Uterus (tissue), 4 donors: ENCODE data around the gene EIPR1. TPM values are rescaled to one million over a fixed set of nuclear protein-coding genes. Genes with fewer than 3 reads are reported as not detected.

ENCODE experiments used
- DNase-seq, 2 donors: peaks; one replicate each; pipeline ENCODE4 v3.0.0-alpha.2; 2019 to 2020
- H3K27ac ChIP-seq, 2 donors: fragments of 200-600 bp; sonication (generic); 1 replicate in 1 of 2; 2 replicates in 1 of 2; pipeline ENCODE4 v1.5.1; 2016 to 2018
- H3K27me3 ChIP-seq, 2 donors: fragments of 200-600 bp; sonication (generic); one replicate each; pipeline ENCODE4 v1.5.1; 2018 to 2019; ENCODE audit warnings: control low read depth in 1 of 2
- H3K36me3 ChIP-seq, 2 donors: fragments of 200-600 bp; sonication (generic); one replicate each; pipeline ENCODE4 v1.5.1; 2019; ENCODE audit warnings: control low read depth in 1 of 2
- H3K4me1 ChIP-seq, 2 donors: fragments of 200-600 bp; sonication (generic); one replicate each; pipeline ENCODE4 v1.5.1; 2018 to 2019; ENCODE audit warnings: control low read depth in 1 of 2
- H3K4me3 ChIP-seq, 2 donors: fragments of 200-600 bp; sonication (generic); 1 replicate in 1 of 2; 2 replicates in 1 of 2; pipeline ENCODE4 v1.5.1; 2018 to 2019; ENCODE audit warnings: mild to moderate bottlenecking in 1 of 2
- H3K9me3 ChIP-seq, 2 donors: fragments of 200-600 bp; sonication (generic); one replicate each; pipeline ENCODE4 v1.5.1; 2019; ENCODE audit warnings: control low read depth in 1 of 2
- CTCF ChIP-seq, 4 experiments: fragments of 200-600 bp in 2 of 4; fragments of 450-650 bp in 2 of 4; sonication (generic) in 2 of 4; IDR thresholded peaks; one replicate each; pipeline ENCODE4 v1.5.1; 2016 to 2019; ENCODE audit warnings: antibody characterized with exemption in 4 of 4, mild to moderate bottlenecking in 2 of 4, moderate library complexity in 1 of 4
- POLR2A ChIP-seq, 2 donors: fragments of 450-650 bp; IDR thresholded peaks; one replicate each; pipeline ENCODE4 v1.6.1; 2016; ENCODE audit warnings: antibody characterized with exemption in 2 of 2, mild to moderate bottlenecking in 1 of 2, moderate library complexity in 1 of 2
- intact Hi-C: fragments of 100-400 bp; cut with DNase I; formaldehyde crosslinking; loops from one replicate; pipeline ENCODE4 v1.15.1; 2023; ENCODE audit warnings: low total_unique reads
- total RNA-seq, 4 donors: library from RNA; depleted of rRNA in 3 of 4; stranded (reverse); fragments of >200 nt in 3 of 4; gene quantifications; one replicate each; pipeline versions ENCODE4 v1.1.0 to v1.2.4, GENCODE V29; 2014 to 2023
- donor health status: DM: yes; HTN: yes; CAD: no.

The EIPR1 gene
- total RNA-seq, 4 donors from 2014 or later, result 0.59 to 28.9 (median 20.4) TPM

- no peaks in the 10 kb centered on the region for H3K36me3 ChIP-seq
- H3K27me3 ChIP-seq, result no peaks in the 10 kb centered on the region
- H3K4me1 ChIP-seq, result no peaks in the 10 kb centered on the region
- no peak for DNase-seq
- no peak overlapping the region for H3K27ac ChIP-seq
- H3K4me3 ChIP-seq, result no peak overlapping the region
- no peaks in the 10 kb centered on the region for H3K9me3 ChIP-seq
- no peak for TF ChIP-seq POLR2A (IDR thresholded peaks at IDR 0.05)
- no peak for TF ChIP-seq CTCF (IDR thresholded peaks at IDR 0.05)
- intact Hi-C loops, result no loop called here
These were observed 235.4 kb downstream of the EIPR1 start for GRCh38 chr2:3142210-3142609.

- no peaks in the 10 kb centered on the region for H3K4me1 ChIP-seq
- H3K36me3 ChIP-seq, result no peaks in the 10 kb centered on the region
- no peaks in the 10 kb centered on the region for H3K27me3 ChIP-seq
- H3K27ac ChIP-seq, result no peak overlapping the region
- no peak for DNase-seq
- H3K9me3 ChIP-seq, result no peaks in the 10 kb centered on the region
- H3K4me3 ChIP-seq, result no peak overlapping the region
- intact Hi-C loops, result no loop called here
- TF ChIP-seq CTCF (IDR thresholded peaks at IDR 0.05) (no peak), POLR2A (IDR thresholded peaks at IDR 0.05) (no peak)
These were observed 235.9 kb downstream of the EIPR1 start for GRCh38 chr2:3141696-3142095.

- H3K27ac ChIP-seq, result no peak overlapping the region
- no peak overlapping the region for H3K4me3 ChIP-seq
- intact Hi-C loops, result no loop called here
- no peaks in the 10 kb centered on the region for H3K9me3 ChIP-seq
- H3K4me1 ChIP-seq, result no peaks in the 10 kb centered on the region
- H3K27me3 ChIP-seq, result no peaks in the 10 kb centered on the region
- DNase-seq, result no peak
- TF ChIP-seq POLR2A (IDR thresholded peaks at IDR 0.05), result no peak
- no peak for TF ChIP-seq CTCF (IDR thresholded peaks at IDR 0.05)
- H3K36me3 ChIP-seq, result no peaks in the 10 kb centered on the region
These were observed 237.7 kb downstream of the EIPR1 start for GRCh38 chr2:3139906-3140305.

Other genes starting within 250 kb of the EIPR1 start
- 100 to 1,000 TPM in 1 of 4 donors, 10 to 100 TPM in 3; 15.6 to 149 (median 66.5) TPM for gene TRAPPC12, start 1.9 kb upstream of the EIPR1 start, total RNA-seq
- 10 to 100 TPM; 31.5 to 65.0 (median 37.9) TPM for gene ADI1, start 141.7 kb upstream of the EIPR1 start, total RNA-seq
- gene RNASEH1, start 180.5 kb upstream of the EIPR1 start, total RNA-seq, result 10 to 100 TPM in 3 of 4 donors, 1 to 10 TPM in 1; 4.1 to 28.6 (median 15.2) TPM
- 1,000 to 10,000 TPM; 1,483 to 9,424 (median 4,498) TPM for gene RPS7, start 197.4 kb upstream of the EIPR1 start, total RNA-seq
- gene COLEC11, start 217.3 kb upstream of the EIPR1 start, total RNA-seq, result under 1 TPM in 2 of 4 donors, not detected in 2; 0.37 to 0.55 TPM